Transverse colon (tissue), 4 donors: ENCODE results near the gene NID2.

Source experiments
- EP300 ChIP-seq: sonication (generic); formaldehyde crosslinking; IDR thresholded peaks from one replicate; pipeline ENCODE4 v1.6.1; 2017; ENCODE audit warnings: antibody characterized with exemption, low read depth
- POLR2A ChIP-seq: fragments of 450-650 bp; IDR thresholded peaks from one replicate; pipeline ENCODE4 v1.6.1; 2016; ENCODE audit warnings: antibody characterized with exemption, mild to moderate bottlenecking, moderate library complexity
- POLR2AphosphoS5 ChIP-seq, 3 donors: sonication (generic); formaldehyde crosslinking; IDR thresholded peaks; one replicate each; pipeline ENCODE4 v1.6.1; 2016; ENCODE audit warnings: antibody characterized with exemption in 3 of 3
- TF ChIP-seq, protein P1 (sequence below), 5 experiments: fragments of 200-600 bp in 3 of 5; fragments of 450-650 bp in 2 of 5; sonication (generic) in 3 of 5; IDR thresholded peaks; 1 replicate in 2 of 5; 2 replicates in 3 of 5; pipeline ENCODE4 v1.5.1; 2016 to 2017; ENCODE audit warnings: antibody characterized with exemption in 5 of 5, inconsistent platforms in 3 of 5, mild to moderate bottlenecking in 2 of 5, moderate library complexity in 1 of 5

DNA sequence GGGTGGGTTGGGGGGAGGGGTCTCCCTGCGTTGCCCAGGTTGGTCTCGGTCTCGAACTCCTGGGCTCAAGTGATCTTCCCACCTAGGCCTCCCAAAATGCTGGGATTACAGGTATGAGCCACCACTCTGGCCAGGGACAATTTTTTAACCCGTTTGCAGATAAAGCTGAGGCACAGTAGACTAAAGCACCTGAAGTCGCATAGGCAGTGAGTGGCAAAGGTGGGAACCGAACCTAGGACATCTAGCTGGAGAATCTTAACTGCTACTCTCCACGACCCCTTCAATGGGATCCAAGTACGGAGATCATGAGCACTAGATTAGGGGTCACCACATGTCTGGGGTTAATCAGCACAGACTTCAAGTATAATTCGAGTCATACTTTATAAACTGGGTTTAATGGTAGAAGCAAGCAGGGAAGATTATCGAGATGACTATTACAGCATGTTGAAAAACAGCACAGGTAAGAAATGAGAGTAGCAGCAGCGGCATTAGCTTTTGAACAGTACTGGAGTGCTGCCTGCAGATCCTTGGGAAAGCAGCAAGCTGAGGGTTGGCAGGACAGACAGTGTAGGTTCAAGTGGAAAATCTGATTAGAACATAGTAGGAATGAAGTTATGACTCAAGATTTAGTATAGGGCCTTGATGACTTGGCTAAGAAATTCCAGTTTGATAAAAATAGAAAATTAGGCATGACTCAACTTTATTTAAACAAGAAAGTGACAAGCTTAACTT lies 23.9 kb downstream of the NID2 start:
- TF ChIP-seq, protein P1, sequence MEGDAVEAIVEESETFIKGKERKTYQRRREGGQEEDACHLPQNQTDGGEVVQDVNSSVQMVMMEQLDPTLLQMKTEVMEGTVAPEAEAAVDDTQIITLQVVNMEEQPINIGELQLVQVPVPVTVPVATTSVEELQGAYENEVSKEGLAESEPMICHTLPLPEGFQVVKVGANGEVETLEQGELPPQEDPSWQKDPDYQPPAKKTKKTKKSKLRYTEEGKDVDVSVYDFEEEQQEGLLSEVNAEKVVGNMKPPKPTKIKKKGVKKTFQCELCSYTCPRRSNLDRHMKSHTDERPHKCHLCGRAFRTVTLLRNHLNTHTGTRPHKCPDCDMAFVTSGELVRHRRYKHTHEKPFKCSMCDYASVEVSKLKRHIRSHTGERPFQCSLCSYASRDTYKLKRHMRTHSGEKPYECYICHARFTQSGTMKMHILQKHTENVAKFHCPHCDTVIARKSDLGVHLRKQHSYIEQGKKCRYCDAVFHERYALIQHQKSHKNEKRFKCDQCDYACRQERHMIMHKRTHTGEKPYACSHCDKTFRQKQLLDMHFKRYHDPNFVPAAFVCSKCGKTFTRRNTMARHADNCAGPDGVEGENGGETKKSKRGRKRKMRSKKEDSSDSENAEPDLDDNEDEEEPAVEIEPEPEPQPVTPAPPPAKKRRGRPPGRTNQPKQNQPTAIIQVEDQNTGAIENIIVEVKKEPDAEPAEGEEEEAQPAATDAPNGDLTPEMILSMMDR (IDR thresholded peaks at IDR 0.05), result no peak
- TF ChIP-seq POLR2A (no peak), EP300 (no peak), POLR2AphosphoS5 (IDR thresholded peaks at IDR 0.05) (peak; percentile 39 to 54 (median 45))
